HepG2 (cell line): Measurements from ENCODE around the gene UQCC2. TPM values are rescaled to one million over a fixed set of nuclear protein-coding genes. Genes with fewer than 3 reads are reported as not detected.
A peak's percentile ranks its signal among the peaks of the same experiment; 100 is the strongest.

ENCODE experiments used
- ATF7-NPFF ChIP-seq: sonication (generic); formaldehyde crosslinking; IDR thresholded peaks from 2 replicates; pipeline ENCODE4 v1.8.1; 2023; ENCODE audit warnings: mild to moderate bottlenecking, low read depth, missing genetic modification reagents, moderate library complexity
- EEA1 ChIP-seq: sonication (generic); formaldehyde crosslinking; IDR thresholded peaks from 2 replicates; pipeline ENCODE4 v1.5.1; 2020; ENCODE audit warnings: mild to moderate bottlenecking, missing genetic modification reagents, borderline replicate concordance
- FOXC1 ChIP-seq: sonication (generic); formaldehyde crosslinking; IDR thresholded peaks from 2 replicates; pipeline ENCODE4 v1.8.0; 2022; ENCODE audit warnings: mild to moderate bottlenecking, missing genetic modification reagents, borderline replicate concordance
- IRF2 ChIP-seq: IDR thresholded peaks from 2 replicates; pipeline ENCODE4 v1.6.1; 2018; ENCODE audit warnings: missing genetic modification reagents, missing compliant biosample characterization
- KDM2A ChIP-seq: sonication (generic); formaldehyde crosslinking; IDR thresholded peaks from 2 replicates; pipeline ENCODE4 v1.4.0; 2020; ENCODE audit warnings: low read depth, missing genetic modification reagents, borderline replicate concordance
- KDM5B ChIP-seq: sonication (generic); formaldehyde crosslinking; IDR thresholded peaks from 2 replicates; pipeline ENCODE4 v1.4.0; 2020; ENCODE audit warnings: missing genetic modification reagents, mild to moderate bottlenecking, borderline replicate concordance
- MXI1 ChIP-seq: IDR thresholded peaks from 3 replicates; pipeline ENCODE4 v1.6.1; 2012; ENCODE audit warnings: low read depth, low read length, inconsistent platforms, borderline replicate concordance
- NFYC ChIP-seq: IDR thresholded peaks from 2 replicates; pipeline ENCODE4 v1.6.1; 2016; ENCODE audit warnings: missing genetic modification reagents, missing compliant biosample characterization
- PCBP2 ChIP-seq: fragments of 200-400 bp; formaldehyde crosslinking; optimal IDR thresholded peaks from 2 replicates; pipeline ENCODE3; 2018; ENCODE audit warnings: low read length, low read depth; ENCODE audit not compliant: poor library complexity, severe bottlenecking
- PRPF4 ChIP-seq: fragments of 200-400 bp; formaldehyde crosslinking; IDR thresholded peaks from 2 replicates; pipeline ENCODE4 v1.6.1; 2016; ENCODE audit warnings: low read length, low read depth; ENCODE audit not compliant: poor library complexity, severe bottlenecking
- SIX1 ChIP-seq: sonication (generic); formaldehyde crosslinking; IDR thresholded peaks from 2 replicates; pipeline ENCODE4 v1.4.0; 2020; ENCODE audit warnings: missing genetic modification reagents, borderline replicate concordance
- SMARCC2 ChIP-seq: fragments of 450-650 bp; IDR thresholded peaks from 2 replicates; pipeline ENCODE4 v1.6.1; 2017; ENCODE audit warnings: antibody characterized with exemption, mild to moderate bottlenecking
- SP2 ChIP-seq: sonication (generic); formaldehyde crosslinking; IDR thresholded peaks from 2 replicates; pipeline ENCODE4 v1.5.1; 2020; ENCODE audit warnings: mild to moderate bottlenecking, missing genetic modification reagents
- ZFY ChIP-seq: sonication (generic); formaldehyde crosslinking; IDR thresholded peaks from 2 replicates; pipeline ENCODE4 v1.4.0; 2020; ENCODE audit warnings: missing genetic modification reagents
- ZNF251 ChIP-seq: sonication (generic); formaldehyde crosslinking; IDR thresholded peaks from 2 replicates; pipeline ENCODE4 v1.9.0; 2021; ENCODE audit warnings: mild to moderate bottlenecking, missing genetic modification reagents
- ZNF3 ChIP-seq: IDR thresholded peaks from 2 replicates; pipeline ENCODE4 v1.7.0; 2017; ENCODE audit warnings: inconsistent platforms
- ZNF382 ChIP-seq: sonication (generic); formaldehyde crosslinking; IDR thresholded peaks from 2 replicates; pipeline ENCODE4 v1.5.0; 2020; ENCODE audit warnings: missing genetic modification reagents, mild to moderate bottlenecking, borderline replicate concordance
- ZNF44 ChIP-seq: sonication (generic); formaldehyde crosslinking; IDR thresholded peaks from 2 replicates; pipeline ENCODE4 v1.5.1; 2020; ENCODE audit warnings: mild to moderate bottlenecking, missing genetic modification reagents
- ZNF572 ChIP-seq: sonication (generic); formaldehyde crosslinking; IDR thresholded peaks from 2 replicates; pipeline ENCODE4 v1.5.1; 2020; ENCODE audit warnings: mild to moderate bottlenecking, missing genetic modification reagents
- ZNF614 ChIP-seq: IDR thresholded peaks from 2 replicates; pipeline ENCODE4 v1.6.1; 2018; ENCODE audit warnings: missing biosample characterization, missing genetic modification reagents, inconsistent platforms, borderline replicate concordance
- ZNF652 ChIP-seq: IDR thresholded peaks from 2 replicates; pipeline ENCODE4 v1.6.1; 2016; ENCODE audit warnings: low read depth, borderline replicate concordance
- ZNF660 ChIP-seq: sonication (generic); formaldehyde crosslinking; IDR thresholded peaks from 2 replicates; pipeline ENCODE4 v1.5.1; 2020; ENCODE audit warnings: mild to moderate bottlenecking, low read depth, missing genetic modification reagents, borderline replicate concordance
- ZNF720 ChIP-seq: sonication (generic); formaldehyde crosslinking; IDR thresholded peaks from 2 replicates; pipeline ENCODE4 v1.4.0; 2020; ENCODE audit warnings: missing genetic modification reagents
- ZNF772 ChIP-seq: sonication (generic); formaldehyde crosslinking; IDR thresholded peaks from 2 replicates; pipeline ENCODE4 v1.5.0; 2020; ENCODE audit warnings: mild to moderate bottlenecking, missing genetic modification reagents
- ZSCAN31 ChIP-seq: sonication (generic); formaldehyde crosslinking; IDR thresholded peaks from 2 replicates; pipeline ENCODE4 v1.5.0; 2020; ENCODE audit warnings: low read depth, mild to moderate bottlenecking, missing genetic modification reagents
- polyA plus RNA-seq, 8 experiments: library from polyadenylated mRNA; depleted of rRNA in 3 of 8; stranded (reverse) in 7 of 8; unstranded in 1 of 8; fragments of >200 nt; fragmentation: Illumina TruSeq in 4 of 8; extraction: Trizol in 4 of 8; gene quantifications; 2 replicates each; pipeline versions ENCODE4 v1.2.1 to v1.2.3, GENCODE V29; 2011 to 2016; ENCODE audit warnings: low read depth in 4 of 8, missing spikeins in 1 of 8, mixed read lengths in 1 of 8; ENCODE audit not compliant: insufficient read depth in 1 of 8
- total RNA-seq, 5 experiments: library from RNA; depleted of rRNA; stranded (reverse); fragments of >200 nt; fragmentation: Illumina TruSeq; extraction: Trizol; gene quantifications; 2 replicates each; pipeline ENCODE4 v1.2.3, GENCODE V29; 2016; ENCODE audit warnings: low read depth in 1 of 5
- TF ChIP-seq, protein P1 (sequence below): sonication (generic); formaldehyde crosslinking; IDR thresholded peaks from 2 replicates; pipeline ENCODE4 v1.8.1; 2023; ENCODE audit warnings: mild to moderate bottlenecking, missing genetic modification reagents
- TF ChIP-seq, protein P2 (sequence below): sonication (generic); IDR thresholded peaks from 2 replicates; pipeline ENCODE4 v1.6.1; 2016; ENCODE audit warnings: low read depth, borderline replicate concordance
- TF ChIP-seq, protein P3 (sequence below): sonication (generic); formaldehyde crosslinking; IDR thresholded peaks from 2 replicates; pipeline ENCODE4 v1.8.1; 2023; ENCODE audit warnings: mild to moderate bottlenecking, moderate library complexity, missing genetic modification reagents

Gene UQCC2
- total and polyA plus RNA-seq, 2 of the 13 experiments (the other 11 are each of a cell fraction or from before 2014, with no cell fraction given): 82.4 to 238 TPM

- TF ChIP-seq MXI1: no peak
- TF ChIP-seq SIX1 (CRISPR knock-in tag): no peak
- no peak for TF ChIP-seq NFYC
- peak; percentile 8; the same call in 1 of the 2 replicates for TF ChIP-seq SP2 (CRISPR knock-in tag)
- no peak for TF ChIP-seq ZNF572
- TF ChIP-seq ZNF660: no peak
- TF ChIP-seq ZNF44: no peak
- no peak for TF ChIP-seq ZNF382 (CRISPR knock-in tag)
- no peak for TF ChIP-seq ZNF251 (CRISPR knock-in tag)
- 0 out of 2 replicates have a peak, but pooled peaks have one; percentile 21 for TF ChIP-seq KDM5B (CRISPR knock-in tag)
- no peak for TF ChIP-seq EEA1 (CRISPR knock-in tag)
- TF ChIP-seq PCBP2: no peak
- TF ChIP-seq FOXC1 (CRISPR knock-in tag): no peak
- no peak for TF ChIP-seq ZNF772 (CRISPR knock-in tag)
- no peak for TF ChIP-seq SMARCC2
- no peak for TF ChIP-seq ZNF720 (CRISPR knock-in tag)
- TF ChIP-seq PRPF4: no peak
- TF ChIP-seq, protein P1, sequence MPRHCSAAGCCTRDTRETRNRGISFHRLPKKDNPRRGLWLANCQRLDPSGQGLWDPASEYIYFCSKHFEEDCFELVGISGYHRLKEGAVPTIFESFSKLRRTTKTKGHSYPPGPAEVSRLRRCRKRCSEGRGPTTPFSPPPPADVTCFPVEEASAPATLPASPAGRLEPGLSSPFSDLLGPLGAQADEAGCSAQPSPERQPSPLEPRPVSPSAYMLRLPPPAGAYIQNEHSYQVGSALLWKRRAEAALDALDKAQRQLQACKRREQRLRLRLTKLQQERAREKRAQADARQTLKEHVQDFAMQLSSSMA: no peak
- no peak for TF ChIP-seq ZNF652
- no peak for TF ChIP-seq ZNF3
- TF ChIP-seq, protein P2, sequence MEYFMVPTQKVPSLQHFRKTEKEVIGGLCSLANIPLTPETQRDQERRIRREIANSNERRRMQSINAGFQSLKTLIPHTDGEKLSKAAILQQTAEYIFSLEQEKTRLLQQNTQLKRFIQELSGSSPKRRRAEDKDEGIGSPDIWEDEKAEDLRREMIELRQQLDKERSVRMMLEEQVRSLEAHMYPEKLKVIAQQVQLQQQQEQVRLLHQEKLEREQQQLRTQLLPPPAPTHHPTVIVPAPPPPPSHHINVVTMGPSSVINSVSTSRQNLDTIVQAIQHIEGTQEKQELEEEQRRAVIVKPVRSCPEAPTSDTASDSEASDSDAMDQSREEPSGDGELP: no peak
- TF ChIP-seq ZSCAN31 (CRISPR knock-in tag): no peak
- TF ChIP-seq ATF7-NPFF (CRISPR knock-in tag): no peak
- TF ChIP-seq ZNF614 (CRISPR knock-in tag): no peak
- no peak for TF ChIP-seq IRF2
- TF ChIP-seq KDM2A (CRISPR knock-in tag): no peak
- TF ChIP-seq, protein P3, sequence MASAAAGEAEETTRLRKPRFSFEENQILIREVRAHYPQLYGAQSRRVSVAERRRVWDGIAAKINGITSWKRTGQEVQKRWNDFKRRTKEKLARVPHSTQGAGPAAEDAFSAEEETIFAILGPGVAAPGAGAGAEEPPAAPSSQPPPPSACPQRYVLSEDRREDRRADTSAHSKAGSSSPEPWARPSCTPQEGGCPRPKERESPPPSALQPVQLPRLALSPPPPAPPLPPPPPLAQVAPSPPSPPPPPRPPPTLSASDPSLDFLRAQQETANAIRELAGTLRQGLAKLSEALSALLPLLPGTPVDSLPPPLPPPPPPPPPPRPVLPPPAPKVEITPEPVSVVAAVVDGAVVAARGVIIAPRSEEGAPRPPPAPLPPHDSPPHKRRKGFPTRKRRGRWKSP (CRISPR knock-in tag): no peak
- 0 out of 2 replicates have a peak, but pooled peaks have one; percentile 20 for TF ChIP-seq ZFY (CRISPR knock-in tag)
These were observed 33.5 kb upstream of the UQCC2 start (continued) for GRCh38 chr6:33744895-33745546.
